ENCODE measurements around the gene P2RY6. TPM values are rescaled to one million over a fixed set of nuclear protein-coding genes. Genes with fewer than 3 reads are reported as not detected.

The P2RY6 gene
- total and polyA plus RNA-seq, 2 of the 4 experiments (the other 2 are of a cell fraction) = 0.44 TPM; not detected in 1

GRCh38 chr11:73280626-73281025 is 8.5 kb downstream of the P2RY6 start:
- no peak overlapping the region for H3K9ac ChIP-seq (ENCODE audit: low read depth, low read length)
- ATAC-seq (ENCODE audit: low read depth) (no peak), DNase-seq (no peak)
- peaks cover 22% of the 10 kb centered on the region for H3K27me3 ChIP-seq (ENCODE audit: control insufficient read depth, insufficient read depth, low read length)
- no peak overlapping the region for H3K14ac ChIP-seq (replicated peaks; ENCODE audit: low read depth, low read length)
- H2BK15ac ChIP-seq (ENCODE audit: low read depth, low read length) = no peak overlapping the region
- H3K36me3 ChIP-seq (ENCODE audit: control insufficient read depth, insufficient read depth, low read length) = no peaks in the 10 kb centered on the region
- H3K9me3 ChIP-seq (ENCODE audit: control insufficient read depth, insufficient read depth, low read length) = no peaks in the 10 kb centered on the region
- no peak overlapping the region for H2AFZ ChIP-seq (replicated peaks; ENCODE audit: low read length, poor library complexity)
- no peak overlapping the region for H4K8ac ChIP-seq (ENCODE audit: low read depth in 2 of 2, low read length in 2 of 2)
- H4K5ac ChIP-seq (ENCODE audit: low read depth, low read length) = no peak overlapping the region
- no peak overlapping the region for H3K56ac ChIP-seq (ENCODE audit: extremely low read depth, insufficient read depth, low read length)
- TF ChIP-seq POLR2A (IDR thresholded peaks at IDR 0.05; ENCODE audit: low read depth, low read length) = no peak
- no peak for TF ChIP-seq MAFK (IDR thresholded peaks at IDR 0.05; ENCODE audit: low read depth, low read length)
- TF ChIP-seq RAD21 (IDR thresholded peaks at IDR 0.05; ENCODE audit: low read length) = no peak
- no peak for TF ChIP-seq FOS (IDR thresholded peaks at IDR 0.05; ENCODE audit: low read depth, low read length)
- POLR2A ChIA-PET (ENCODE audit: unreplicated experiment) = no interaction called here
- no peaks in the 10 kb centered on the region for H3K79me1 ChIP-seq (ENCODE audit: low read depth in 1 of 2, low read length in 2 of 2)
- no peak overlapping the region for H2AK9ac ChIP-seq (replicated peaks; ENCODE audit: low read depth, low read length, poor library complexity)
- H2AK5ac ChIP-seq (ENCODE audit: low read depth, low read length) = no peak overlapping the region
- in situ Hi-C loops (cut with MboI; ENCODE audit: low sequenced_read_pairs) = loop anchor here (10.0 kb wide), 1 partner anchor 556 kb away; no protein-coding TSS in a partner anchor
- WGBS, 2 experiments (ENCODE audit: extremely low coverage in 2 of 2, insufficient read length in 1 of 2) = 65% methylated on average over 4 of the region's 5 CpGs; no CpG with 5 or more reads in 1 of the 2 experiments
- intact Hi-C loops (cut with micrococcal nuclease) = no loop called here
- no peaks in the 10 kb centered on the region; the same call in 1 of the 2 replicates for H3K9me1 ChIP-seq (ENCODE audit: insufficient read depth, low read length)
- H3K4me2 ChIP-seq (ENCODE audit: low read depth, low read length) = no peak overlapping the region
- H3K18ac ChIP-seq (ENCODE audit: low read depth, low read length) = no peak overlapping the region
- H3K23ac ChIP-seq (ENCODE audit: low read depth, low read length) = no peak overlapping the region
- dilution Hi-C loops (cut with HindIII; ENCODE audit: low sequenced_read_pairs, unreplicated experiment) = no loop called here
- no peak overlapping the region for H2BK20ac ChIP-seq (ENCODE audit: low read depth, low read length)
- H2BK5ac ChIP-seq (ENCODE audit: low read depth, low read length, poor library complexity, severe bottlenecking) = no peak overlapping the region
- no peak overlapping the region for H4K91ac ChIP-seq (ENCODE audit: insufficient read depth, low read depth, low read length)
- no peak overlapping the region for H3K4ac ChIP-seq (ENCODE audit: low read depth, low read length)
- H3K27ac ChIP-seq (ENCODE audit: insufficient read depth, low read length) = no peak overlapping the region
- no peak overlapping the region for H3K4me3 ChIP-seq (ENCODE audit: insufficient read depth, low read depth, low read length)
- BruUV-seq (replicated peaks) = no TSS peak
- H4K20me1 ChIP-seq (ENCODE audit: insufficient read depth, low read length) = no peaks in the 10 kb centered on the region
- H2BK120ac ChIP-seq (ENCODE audit: low read depth, low read length) = no peak overlapping the region
- H3K4me1 ChIP-seq (ENCODE audit: control insufficient read depth, insufficient read depth, low read length) = no peaks in the 10 kb centered on the region
- CTCF ChIA-PET = interaction anchor here (0.7 kb wide), 1 partner anchor 356 kb away, joined by 3 read pairs; no protein-coding TSS in a partner anchor

All from IMR-90 (cell line).